Testis (tissue), 3 donors: Measurements from ENCODE around the gene ZNF76. TPM values are rescaled to one million over a fixed set of nuclear protein-coding genes. Genes with fewer than 3 reads are reported as not detected.

ENCODE experiments used
- DNase-seq: peaks from one replicate; pipeline ENCODE4 v3.0.0-alpha.2; 2019
- H3K27ac ChIP-seq, 2 donors: fragments of 200-600 bp; sonication (generic); one replicate each; pipeline ENCODE4 v1.5.1; 2019
- H3K27me3 ChIP-seq: fragments of 200-600 bp; sonication (generic); one replicate; pipeline ENCODE4 v1.5.1; 2019
- H3K36me3 ChIP-seq: fragments of 200-600 bp; sonication (generic); one replicate; pipeline ENCODE4 v1.5.1; 2017; ENCODE audit warnings: low read depth; ENCODE audit errors: missing control alignments
- H3K4me1 ChIP-seq: fragments of 200-600 bp; sonication (generic); one replicate; pipeline ENCODE4 v1.5.1; 2019
- H3K4me3 ChIP-seq, 2 donors: fragments of 200-600 bp; sonication (generic); one replicate each; pipeline ENCODE4 v1.5.1; 2017 to 2019
- H3K9me3 ChIP-seq: fragments of 200-600 bp; sonication (generic); one replicate; pipeline ENCODE4 v1.5.1; 2017
- CTCF ChIP-seq, 3 experiments: fragments of 450-650 bp in 2 of 3; fragments of 200-600 bp in 1 of 3; sonication (generic) in 1 of 3; IDR thresholded peaks; one replicate each; pipeline ENCODE4 v1.5.1; 2016 to 2019; ENCODE audit warnings: antibody characterized with exemption in 3 of 3, mild to moderate bottlenecking in 2 of 3, moderate library complexity in 1 of 3
- POLR2A ChIP-seq: fragments of 450-650 bp; IDR thresholded peaks from one replicate; pipeline ENCODE4 v1.6.1; 2017; ENCODE audit warnings: antibody characterized with exemption, mild to moderate bottlenecking, moderate library complexity
- WGBS, 2 donors: methylation state at CpG; one replicate each; pipeline ENCODE4 v1.1.5; 2018; 5-methylcytosine and 5-hydroxymethylcytosine counted together
- intact Hi-C: fragments of 100-400 bp; cut with DNase I; formaldehyde crosslinking; loops from one replicate; pipeline ENCODE4 v1.15.1; 2023; ENCODE audit warnings: low total_unique reads
- polyA plus RNA-seq: library from polyadenylated mRNA; stranded (reverse); fragments of 350-450 nt; fragmentation: Illumina TruSeq; extraction: RNeasy Lipid Tissue Mini Kit (QIAGEN cat#74804); gene quantifications from one replicate; pipeline ENCODE4 v1.2.3, GENCODE V29; 2014; ENCODE audit warnings: low read depth, low replicate concordance; ENCODE audit not compliant: insufficient read depth
- total RNA-seq, 2 donors: library from RNA; depleted of rRNA; stranded (reverse); fragments of >200 nt; gene quantifications; one replicate each; pipeline ENCODE4 v1.2.3, GENCODE V29; 2016

Gene ZNF76
- total and polyA plus RNA-seq, 3 donors from 2014 or later, result 76.9 to 97.3 (median 81.3) TPM

GRCh38 chr6:35218456-35218855, 41.1 kb upstream of the ZNF76 start:
- TF ChIP-seq POLR2A (no peak), CTCF (IDR thresholded peaks at IDR 0.05) (no peak)
- no peaks in the 10 kb centered on the region for H3K27me3 ChIP-seq
- H3K27ac ChIP-seq, result no peak overlapping the region
- intact Hi-C loops, result no loop called here
- no peaks in the 10 kb centered on the region for H3K36me3 ChIP-seq
- no peaks in the 10 kb centered on the region for H3K9me3 ChIP-seq
- no peak for DNase-seq
- H3K4me3 ChIP-seq, result no peak overlapping the region
- WGBS, 2 donors, result 77 to 98% methylated on average over 4 of the region's 4 CpGs
- peaks cover 18% of the 10 kb centered on the region for H3K4me1 ChIP-seq

- TF ChIP-seq CTCF (IDR thresholded peaks at IDR 0.05) (no peak), POLR2A (no peak)
- H3K36me3 ChIP-seq, result no peaks in the 10 kb centered on the region
- no peak overlapping the region for H3K4me3 ChIP-seq
- H3K4me1 ChIP-seq, result peaks cover 9% of the 10 kb centered on the region
- H3K27me3 ChIP-seq, result no peaks in the 10 kb centered on the region
- DNase-seq, result no peak
- H3K27ac ChIP-seq, result no peak overlapping the region
- WGBS, 2 donors, result 60 to 72% methylated on average over 4 of the region's 4 CpGs
- intact Hi-C loops, result no loop called here
- H3K9me3 ChIP-seq, result no peaks in the 10 kb centered on the region
Measured at GRCh38 chr6:35219683-35220326, 39.7 kb upstream of the ZNF76 start.

- no peak overlapping the region for H3K27ac ChIP-seq
- intact Hi-C loops, result no loop called here
- TF ChIP-seq POLR2A (no peak), CTCF (IDR thresholded peaks at IDR 0.05) (no peak)
- no peaks in the 10 kb centered on the region for H3K36me3 ChIP-seq
- H3K27me3 ChIP-seq, result no peaks in the 10 kb centered on the region
- WGBS, 2 donors, result 88 to 100% methylated on average over 1 of the region's 1 CpG
- no peaks in the 10 kb centered on the region for H3K9me3 ChIP-seq
- H3K4me3 ChIP-seq, result no peak overlapping the region
- no peak for DNase-seq
- H3K4me1 ChIP-seq, result peaks cover 1% of the 10 kb centered on the region
Measured at GRCh38 chr6:35220711-35221110, 38.8 kb upstream of the ZNF76 start.

GRCh38 chr6:35223396-35223795, 36.1 kb upstream of the ZNF76 start:
- H3K36me3 ChIP-seq, result no peaks in the 10 kb centered on the region
- no peaks in the 10 kb centered on the region for H3K4me1 ChIP-seq
- WGBS, 2 donors, result 87 to 93% methylated on average over 2 of the region's 2 CpGs
- intact Hi-C loops, result no loop called here
- H3K27ac ChIP-seq, result no peak overlapping the region
- H3K27me3 ChIP-seq, result no peaks in the 10 kb centered on the region
- DNase-seq, result no peak
- H3K9me3 ChIP-seq, result no peaks in the 10 kb centered on the region
- no peak for TF ChIP-seq POLR2A
- no peak for TF ChIP-seq CTCF (IDR thresholded peaks at IDR 0.05)
- H3K4me3 ChIP-seq, result no peak overlapping the region

- TF ChIP-seq CTCF (IDR thresholded peaks at IDR 0.05) (no peak), POLR2A (no peak)
- H3K27me3 ChIP-seq, result no peaks in the 10 kb centered on the region
- no peak for DNase-seq
- no peaks in the 10 kb centered on the region for H3K9me3 ChIP-seq
- 84 to 92% methylated on average over 4 of the region's 4 CpGs for WGBS, 2 donors
- H3K4me1 ChIP-seq, result no peaks in the 10 kb centered on the region
- no peaks in the 10 kb centered on the region for H3K36me3 ChIP-seq
- intact Hi-C loops, result no loop called here
- no peak overlapping the region for H3K4me3 ChIP-seq
- H3K27ac ChIP-seq, result no peak overlapping the region
Measured at GRCh38 chr6:35224720-35225119, 34.8 kb upstream of the ZNF76 start.
